ENCODE data around the gene LGALS12.
"Not testable (repeated sequence)": the region's sequence is repeated elsewhere in the genome, so short reads cannot be mapped to it uniquely, and the experiment has no call there.

LGALS12 gene

DNA sequence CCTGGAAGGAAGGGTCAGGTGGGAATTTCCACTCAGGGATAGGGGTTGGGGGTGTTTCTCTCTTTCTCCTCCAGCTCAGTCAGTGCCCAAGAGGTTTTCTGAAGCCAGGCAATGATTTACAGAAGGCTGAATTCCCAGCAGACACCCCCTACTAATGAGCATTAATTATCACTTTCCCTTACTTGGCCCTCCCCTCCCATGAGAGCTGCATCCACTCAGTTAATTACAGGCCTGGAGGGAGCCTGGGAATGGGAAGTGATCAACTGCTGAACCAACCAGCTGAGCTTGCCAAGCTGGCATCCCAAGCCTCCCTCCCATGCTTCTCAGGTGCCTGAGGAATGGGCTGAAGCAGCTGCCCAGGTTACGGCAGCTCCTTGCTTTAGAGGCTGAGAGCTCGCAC is 992 bp downstream of the LGALS12 start:
- DNase-seq: no peak

- DNase-seq: no peak
These were observed 1.6 kb downstream of the LGALS12 start for GRCh38 chr11:63507511-63507910.

- no peak for DNase-seq
These were observed 2.1 kb downstream of the LGALS12 start for GRCh38 chr11:63508009-63508408.

DNA sequence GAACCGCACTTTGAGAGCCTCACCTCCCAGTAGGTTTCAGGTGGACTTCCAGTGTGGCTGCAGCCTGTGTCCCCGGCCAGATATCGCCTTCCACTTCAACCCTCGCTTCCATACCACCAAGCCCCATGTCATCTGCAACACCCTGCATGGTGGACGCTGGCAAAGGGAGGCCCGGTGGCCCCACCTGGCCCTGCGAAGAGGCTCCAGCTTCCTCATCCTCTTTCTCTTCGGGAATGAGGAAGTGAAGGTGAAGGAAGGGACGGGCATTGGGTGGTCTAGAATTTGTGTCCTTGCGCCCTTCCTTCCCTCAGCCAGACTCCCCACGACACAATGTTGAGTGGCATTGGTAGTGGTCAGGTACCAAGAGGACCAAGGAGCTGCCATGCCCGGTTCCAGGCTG is 2.9 kb downstream of the LGALS12 start:
- DNase-seq: no peak

DNA sequence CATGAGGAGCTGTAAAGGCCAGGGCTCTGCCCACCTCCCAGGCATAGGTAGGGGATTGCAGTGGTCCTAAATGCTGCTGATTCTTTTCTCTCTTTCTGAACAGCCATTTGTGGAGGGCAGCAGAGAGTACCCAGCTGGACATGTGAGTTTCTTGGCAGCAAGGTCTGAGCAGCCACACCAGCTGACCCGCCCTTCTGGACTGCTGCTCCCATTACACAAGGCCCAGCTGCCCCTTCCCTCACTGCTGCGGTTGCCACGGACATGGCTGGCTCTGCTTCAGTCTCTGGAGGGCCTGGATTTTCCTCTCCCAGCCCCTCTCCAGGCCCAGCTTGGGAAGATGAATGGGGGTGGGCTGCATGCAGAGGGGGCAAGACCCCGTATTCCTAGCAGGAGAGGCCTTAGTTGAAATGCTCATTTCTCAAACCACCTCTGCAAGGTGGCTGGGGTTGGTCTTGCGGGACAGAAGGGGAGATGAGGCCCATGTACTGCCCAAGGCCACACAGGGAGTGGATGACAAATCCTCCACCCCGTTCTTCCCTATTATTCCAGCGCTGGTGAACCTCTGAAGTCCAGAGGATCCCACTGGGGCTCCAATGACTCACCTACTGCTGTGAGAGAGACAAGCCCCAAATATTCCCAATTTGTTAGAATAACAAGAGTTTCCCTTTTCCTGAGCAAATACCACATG is 4.6 kb downstream of the LGALS12 start:
- peak; percentile 48 for DNase-seq

GRCh38 chr11:63511048-63511748 is 5.3 kb downstream of the LGALS12 start:
- DNase-seq: no peak

- no peak for DNase-seq
These were observed 6.9 kb downstream of the LGALS12 start for GRCh38 chr11:63512816-63513215.

DNA sequence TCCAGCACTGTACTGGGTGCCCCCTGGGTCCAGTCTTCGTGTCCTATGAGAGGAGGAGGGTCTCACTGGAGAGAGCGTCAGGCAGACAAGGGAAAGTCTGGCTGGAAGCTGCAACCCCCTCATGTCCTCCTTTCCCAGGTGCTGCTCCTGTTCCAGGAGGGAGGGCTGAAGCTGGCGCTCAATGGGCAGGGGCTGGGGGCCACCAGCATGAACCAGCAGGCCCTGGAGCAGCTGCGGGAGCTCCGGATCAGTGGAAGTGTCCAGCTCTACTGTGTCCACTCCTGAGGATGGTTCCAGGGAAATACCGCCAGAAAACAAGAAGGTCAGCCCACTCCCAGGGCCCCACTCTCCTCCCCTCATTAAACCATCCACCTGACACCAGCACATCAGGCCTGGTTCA is 10.2 kb downstream of the LGALS12 start:
- DNase-seq: no peak

DNA sequence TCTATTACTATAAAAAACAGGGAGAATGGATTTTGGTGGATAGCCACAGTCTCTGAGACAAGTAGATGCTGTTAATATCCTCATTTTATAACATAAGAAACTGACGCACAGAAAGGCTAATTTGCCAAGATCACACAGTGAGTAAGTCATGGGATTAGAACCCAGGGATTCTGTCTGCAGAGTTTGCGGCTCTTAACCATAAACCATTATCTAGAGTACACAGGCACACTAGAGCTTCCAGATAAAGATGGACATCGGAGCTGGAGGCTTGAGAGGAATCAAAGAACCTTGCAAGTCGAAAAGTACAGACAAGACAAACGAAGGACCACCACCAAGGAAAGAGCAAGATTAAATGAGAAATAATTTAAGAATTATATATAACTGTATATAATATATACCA is 11.3 kb downstream of the LGALS12 start:
- DNase-seq: no peak

- DNase-seq: peak; percentile 28
These were observed 12.7 kb downstream of the LGALS12 start for GRCh38 chr11:63518548-63518947.

GRCh38 chr11:63520606-63521170 is 14.8 kb downstream of the LGALS12 start:
- DNase-seq: no peak

- no peak for DNase-seq
These were observed 16.0 kb downstream of the LGALS12 start for GRCh38 chr11:63521896-63522295.

DNA sequence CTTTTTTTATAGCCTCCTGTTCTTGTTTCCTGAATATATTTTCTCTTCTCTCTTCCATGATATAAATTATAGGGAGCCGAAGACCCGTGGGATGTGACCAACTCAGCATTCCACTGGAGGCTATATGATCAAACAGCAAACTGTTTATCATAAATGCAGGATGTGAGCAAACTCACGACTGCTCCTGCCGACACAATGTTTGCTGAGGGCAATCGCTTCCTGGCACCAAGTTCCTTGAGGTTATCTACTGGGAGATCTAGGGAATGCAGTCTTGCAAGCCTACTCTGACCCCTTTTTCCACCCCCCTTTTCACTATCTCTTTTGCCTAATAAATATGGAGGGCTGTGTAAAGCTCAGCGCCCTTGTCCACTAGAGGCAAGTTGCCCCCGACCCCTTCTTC is 17.3 kb downstream of the LGALS12 start:
- no peak for DNase-seq

DNA sequence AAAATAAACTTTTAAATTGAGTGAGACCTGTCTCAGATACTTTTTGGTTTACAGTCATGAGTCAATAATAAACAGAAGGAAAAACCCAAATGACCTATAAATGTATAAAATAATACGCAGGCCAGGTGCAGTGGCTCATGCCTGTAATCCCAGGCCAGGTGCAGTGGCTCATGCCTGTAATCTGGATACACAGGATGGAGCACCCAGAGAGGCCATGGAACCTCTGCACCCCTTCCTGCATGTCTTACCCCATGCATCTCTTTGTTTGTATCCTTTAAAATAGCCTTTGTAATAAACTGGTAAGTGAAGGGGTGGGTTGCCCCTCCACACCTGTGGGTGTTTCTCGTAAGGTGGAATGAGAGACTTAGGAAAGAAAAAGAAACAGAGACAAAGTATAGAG is 21.8 kb downstream of the LGALS12 start:
- DNase-seq: no peak

DNA sequence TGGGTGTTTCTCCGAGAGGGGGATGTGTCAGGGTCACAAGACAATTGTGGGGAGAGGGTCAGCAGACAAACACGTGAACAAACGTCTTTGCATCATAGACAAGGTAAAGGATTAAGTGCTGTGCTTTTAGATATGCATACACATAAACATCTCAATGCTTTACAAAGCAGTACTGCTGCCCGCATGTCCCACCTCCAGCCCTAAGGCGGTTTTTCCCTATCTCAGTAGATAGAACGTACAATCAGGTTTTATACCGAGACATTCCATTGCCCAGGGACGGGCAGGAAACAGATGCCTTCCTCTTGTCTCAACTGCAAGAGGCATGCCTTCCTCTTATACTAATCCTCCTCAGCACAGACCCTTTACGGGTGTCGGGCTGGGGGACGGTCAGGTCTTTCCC is 22.3 kb downstream of the LGALS12 start:
- not testable (repeated sequence) for DNase-seq

GRCh38 chr11:63528729-63529278 is 22.9 kb downstream of the LGALS12 start:
- not testable (repeated sequence) for DNase-seq

DNA sequence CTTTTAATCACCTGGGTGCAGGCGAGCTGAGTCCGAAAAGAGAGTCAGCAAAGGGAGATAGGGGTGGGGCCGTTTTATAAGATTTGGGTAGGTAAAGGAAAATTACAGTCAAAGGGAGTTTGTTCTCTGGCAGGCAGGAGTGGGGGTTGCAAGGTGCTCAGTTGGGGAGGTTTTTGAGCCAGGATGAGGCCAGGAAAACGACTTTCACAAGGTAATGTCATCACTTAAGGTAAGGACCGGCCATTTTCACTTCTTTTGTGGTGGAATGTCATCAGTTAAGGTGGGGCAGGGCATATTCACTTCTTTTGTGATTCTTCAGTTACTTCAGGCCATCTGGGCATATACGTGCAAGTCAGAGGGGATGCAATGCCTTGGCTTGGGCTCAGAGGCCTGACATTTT is 23.5 kb downstream of the LGALS12 start:
- not testable (repeated sequence) for DNase-seq

DNA sequence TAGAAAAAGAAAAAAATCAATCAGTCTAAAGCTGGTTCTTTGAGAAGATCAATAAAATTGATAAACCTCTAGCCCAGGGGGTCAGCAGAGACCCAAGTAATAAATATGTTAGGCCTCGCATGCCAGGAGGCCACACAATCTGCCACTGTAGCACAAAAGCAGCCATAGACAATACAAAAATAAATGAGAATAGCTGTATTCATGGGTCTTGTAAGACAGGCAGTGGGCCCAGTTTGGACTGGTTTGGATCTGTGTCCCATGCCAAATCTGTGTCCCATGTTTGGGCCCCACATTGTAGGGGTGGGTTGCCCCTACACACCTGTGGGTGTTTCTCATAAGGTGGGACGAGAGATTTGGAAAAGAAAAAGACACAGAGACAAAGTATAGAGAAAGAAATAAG is 24.1 kb downstream of the LGALS12 start:
- no peak for DNase-seq

DNA sequence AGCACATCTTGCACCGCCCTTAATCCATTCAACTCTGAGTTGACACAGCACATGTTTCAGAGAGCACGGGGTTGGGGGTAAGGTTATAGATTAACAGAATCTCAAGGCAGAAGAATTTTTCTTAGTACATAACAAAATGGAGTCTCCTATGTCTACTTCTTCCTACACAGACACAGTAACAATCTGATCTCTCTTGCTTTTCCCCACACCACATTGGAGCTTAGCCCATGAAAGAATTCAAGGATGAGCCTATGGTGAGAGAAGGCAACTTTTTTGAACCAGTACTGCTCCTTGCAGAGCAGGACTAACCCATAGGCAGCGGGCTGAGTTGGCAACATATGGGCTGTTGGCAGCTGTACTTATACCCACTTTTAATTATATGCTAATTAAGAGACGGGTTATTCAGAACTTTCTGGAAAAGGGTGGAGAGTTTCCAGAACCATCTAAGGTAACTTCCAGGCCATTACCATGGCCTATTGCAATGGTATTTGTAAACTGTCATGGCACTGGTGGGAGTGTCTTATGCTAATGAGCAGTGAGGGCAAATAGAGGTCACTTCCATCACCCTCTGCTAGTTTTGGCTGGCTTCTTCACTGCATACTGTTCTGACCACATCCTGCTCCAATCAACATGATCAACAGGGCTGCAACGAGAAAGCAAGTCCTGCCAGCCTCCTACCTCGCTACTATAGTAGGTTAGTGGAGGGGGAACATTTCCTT is 25.3 kb downstream of the LGALS12 start:
- DNase-seq: peak; percentile 82

DNA sequence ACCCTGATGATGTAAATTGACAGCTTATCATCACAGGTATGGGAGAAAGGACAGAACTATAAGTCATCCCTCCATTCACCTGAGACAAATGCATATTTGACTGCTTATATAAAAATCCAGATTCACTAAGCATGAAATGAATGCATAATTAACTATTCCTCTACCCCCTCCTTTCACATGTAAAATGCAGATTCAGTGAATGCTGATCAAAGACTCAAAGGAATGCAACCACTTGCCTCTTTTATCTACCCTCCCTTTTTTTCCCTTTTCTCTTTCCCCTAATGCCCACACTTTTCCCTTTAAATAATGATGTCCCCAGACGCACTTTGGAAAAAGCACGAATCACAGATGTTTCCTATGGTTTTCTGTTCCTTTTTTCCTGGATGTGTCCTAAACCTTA is 26.2 kb downstream of the LGALS12 start:
- DNase-seq: no peak

- no peak for DNase-seq
These were observed 27.1 kb downstream of the LGALS12 start for GRCh38 chr11:63532799-63533475.

- DNase-seq: no peak
These were observed 28.2 kb downstream of the LGALS12 start for GRCh38 chr11:63534076-63534475.
